CD4-positive, alpha-beta T cell (primary cell): ENCODE data around the gene S100A5. TPM values are rescaled to one million over a fixed set of nuclear protein-coding genes. Genes with fewer than 3 reads are reported as not detected.

Experiments
- ATAC-seq: fragments of 200-7000 bp; cut with Tn5 transposase; one replicate; pipeline ENCODE4 v1.10.0; 2022; ENCODE audit warnings: mild to moderate bottlenecking; ENCODE audit not compliant: poor library complexity
- CTCF ChIA-PET: fragments of 350-600 bp; sonication (Branson Sonifier 250); formaldehyde crosslinking; loops from one replicate; lab custom pipeline; 2021; ENCODE audit warnings: antibody characterized with exemption, inconsistent platforms; lab: Charles Lee
- POLR2A ChIA-PET: fragments of 350-600 bp; sonication (Branson Sonifier 250); formaldehyde crosslinking; loops from one replicate; lab custom pipeline; 2021; ENCODE audit warnings: antibody characterized with exemption, inconsistent platforms; lab: Charles Lee
- DNase-seq, 14 experiments: peaks; one replicate each; pipeline ENCODE4 v3.0.0-alpha.2; 2013 to 2020; ENCODE audit warnings: mixed read lengths in 2 of 14
- H3K27ac ChIP-seq, 2 donors: one replicate each; pipeline versions ENCODE4 v1.5.1 to v1.7.0; 2013; ENCODE audit warnings: low read length in 2 of 2, low read depth in 1 of 2, mild to moderate bottlenecking in 1 of 2
- H3K27me3 ChIP-seq, 2 experiments: 1 replicate in 1 of 2; 2 replicates in 1 of 2; pipeline versions ENCODE4 v1.6.1 to v1.7.0; 2013; ENCODE audit warnings: low read length in 2 of 2, control low read depth in 1 of 2, mild to moderate bottlenecking in 1 of 2, moderate library complexity in 1 of 2; ENCODE audit not compliant: insufficient read depth in 2 of 2, control insufficient read depth in 1 of 2
- H3K36me3 ChIP-seq: one replicate; pipeline ENCODE4 v1.6.1; 2013; ENCODE audit warnings: low read length, control low read depth; ENCODE audit not compliant: insufficient read depth
- H3K4me1 ChIP-seq: one replicate; pipeline ENCODE4 v1.6.1; 2013; ENCODE audit warnings: low read length, control low read depth; ENCODE audit not compliant: insufficient read depth
- H3K4me3 ChIP-seq: one replicate; pipeline ENCODE4 v1.5.1; 2013; ENCODE audit warnings: mild to moderate bottlenecking, low read length, moderate library complexity
- H3K9me3 ChIP-seq, 2 experiments: 1 replicate in 1 of 2; 2 replicates in 1 of 2; pipeline versions ENCODE4 v1.6.1 to v1.7.0; 2013; ENCODE audit warnings: low read length in 2 of 2, mild to moderate bottlenecking in 2 of 2, control low read depth in 1 of 2, moderate library complexity in 1 of 2; ENCODE audit not compliant: control insufficient read depth in 1 of 2, insufficient read depth in 1 of 2
- H3K27ac Mint-ChIP-seq: one replicate; pipeline ENCODE4 v1.8.0; 2020; ENCODE audit warnings: mixed read lengths
- H3K27me3 Mint-ChIP-seq: one replicate; pipeline ENCODE4 v1.8.0; 2021; ENCODE audit warnings: mixed read lengths
- H3K36me3 Mint-ChIP-seq: one replicate; pipeline ENCODE4 v1.8.0; 2021; ENCODE audit warnings: low read depth, mixed read lengths
- H3K4me1 Mint-ChIP-seq: one replicate; pipeline ENCODE4 v1.8.0; 2021; ENCODE audit warnings: low read depth, mixed read lengths
- H3K4me3 Mint-ChIP-seq: one replicate; pipeline ENCODE4 v1.8.0; 2020; ENCODE audit warnings: mild to moderate bottlenecking, mixed read lengths
- H3K9me3 Mint-ChIP-seq: one replicate; pipeline ENCODE4 v1.8.0; 2020; ENCODE audit warnings: mixed read lengths
- CTCF ChIP-seq: fragments of 200-600 bp; IDR thresholded peaks from one replicate; pipeline ENCODE4 v1.8.0; 2022; ENCODE audit warnings: antibody characterized with exemption, mild to moderate bottlenecking
- intact Hi-C, 2 experiments: fragments of 100-400 bp; cut with DNase I in 1 of 2; cut with micrococcal nuclease in 1 of 2; formaldehyde crosslinking; loops; one replicate each; pipeline versions ENCODE4 v1.15.1 to v1.9.0; 2023 to 2025; cut with DNase I, micrococcal nuclease
- total RNA-seq, 174 experiments: library from RNA in 2 of 174; stranded (reverse) in 2 of 174; gene quantifications; one replicate each; pipeline ENCODE4 v1.2.3 and lab custom pipeline; 2021 to 2026

Gene S100A5
- total RNA-seq, 2 experiments from 2014 or later, result 0.80 to 1.3 TPM

DNA sequence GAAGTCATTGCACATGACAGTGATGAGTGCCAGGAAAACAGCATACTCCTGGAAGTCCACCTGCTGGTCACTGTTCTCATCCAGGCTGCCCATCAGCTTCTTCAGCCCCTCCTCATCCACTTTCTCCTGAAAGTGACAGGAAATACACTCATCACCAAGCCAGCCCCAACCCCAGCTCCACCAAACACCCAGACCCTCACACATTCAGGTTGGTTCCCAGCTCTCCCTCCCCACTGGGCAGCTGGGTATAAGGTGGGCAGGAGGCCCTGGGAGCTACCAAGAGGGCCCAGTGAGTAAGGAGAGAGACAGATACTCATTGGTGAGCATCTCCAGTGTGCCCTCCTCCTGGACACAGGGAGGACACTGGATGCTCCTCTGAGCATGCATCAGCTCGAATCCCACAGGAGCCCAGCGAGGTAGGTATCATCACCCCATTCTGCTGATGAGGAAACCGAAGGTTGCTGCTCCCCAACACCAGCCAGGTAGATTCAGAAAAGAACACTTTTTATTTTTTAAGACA is 20.8 kb upstream of the S100A5 start:
- CTCF ChIA-PET, result no interaction called here
- TF ChIP-seq CTCF, result no peak
- peaks cover 14% of the 10 kb centered on the region for H3K4me1 ChIP-seq
- no peak overlapping the region for H3K4me3 ChIP-seq
- no peaks in the 10 kb centered on the region for H3K36me3 Mint-ChIP-seq
- H3K27ac Mint-ChIP-seq, result no peak overlapping the region
- POLR2A ChIA-PET, result interaction anchor here (0.8 to 1.2 kb wide), 3 partner anchors 16 to 26 kb away, joined by 3 to 4 read pairs (median 4); partner anchors contain the start of genes S100A4 and S100A6
- H3K27me3 Mint-ChIP-seq, result no peaks in the 10 kb centered on the region
- no peak for DNase-seq
- H3K36me3 ChIP-seq, result no peaks in the 10 kb centered on the region
- H3K27ac ChIP-seq, result no peak overlapping the region
- H3K4me1 Mint-ChIP-seq, result peaks cover 10% of the 10 kb centered on the region
- H3K4me3 Mint-ChIP-seq, result no peak overlapping the region
- no peaks in the 10 kb centered on the region for H3K27me3 ChIP-seq
- no peaks in the 10 kb centered on the region for H3K9me3 ChIP-seq
- intact Hi-C loops, result no loop called here
- no peaks in the 10 kb centered on the region for H3K9me3 Mint-ChIP-seq
- no peak for ATAC-seq

- H3K27ac ChIP-seq, result no peak overlapping the region
- DNase-seq (no peak), ATAC-seq (no peak)
- ChIA-PET CTCF (no interaction called here), POLR2A (interaction anchor here (0.8 kb wide), 1 partner anchor 16 kb away, joined by 4 read pairs; the partner anchor contains the start of gene S100A4)
- H3K27ac Mint-ChIP-seq, result no peak overlapping the region
- H3K9me3 Mint-ChIP-seq, result no peaks in the 10 kb centered on the region
- intact Hi-C loops, result no loop called here
- no peaks in the 10 kb centered on the region for H3K27me3 ChIP-seq
- peaks cover 8% of the 10 kb centered on the region for H3K4me1 ChIP-seq
- no peak overlapping the region for H3K4me3 Mint-ChIP-seq
- H3K36me3 Mint-ChIP-seq, result no peaks in the 10 kb centered on the region
- H3K9me3 ChIP-seq, result no peaks in the 10 kb centered on the region
- H3K4me3 ChIP-seq, result no peak overlapping the region
- H3K4me1 Mint-ChIP-seq, result peaks cover 4% of the 10 kb centered on the region
- H3K27me3 Mint-ChIP-seq, result no peaks in the 10 kb centered on the region
- no peak for TF ChIP-seq CTCF
- H3K36me3 ChIP-seq, result no peaks in the 10 kb centered on the region
Measured at GRCh38 chr1:153560771-153561465, 20.2 kb upstream of the S100A5 start.

- intact Hi-C loops, result no loop called here
- Histone ChIP-seq H3K4me3 (no peak overlapping the region), H3K9me3 (no peaks in the 10 kb centered on the region), H3K27me3 (no peaks in the 10 kb centered on the region), H3K27ac (no peak overlapping the region), H3K4me1 (peaks cover under 1% of the 10 kb centered on the region), H3K36me3 (no peaks in the 10 kb centered on the region)
- ChIA-PET CTCF (no interaction called here), POLR2A (no interaction called here)
- Mint-ChIP-seq H3K4me3 (no peak overlapping the region), H3K27me3 (no peaks in the 10 kb centered on the region), H3K4me1 (no peaks in the 10 kb centered on the region), H3K36me3 (no peaks in the 10 kb centered on the region), H3K27ac (no peak overlapping the region), H3K9me3 (no peaks in the 10 kb centered on the region)
- TF ChIP-seq CTCF, result no peak
- ATAC-seq (no peak), DNase-seq (no peak)
Measured at GRCh38 chr1:153560241-153560640, 19.5 kb upstream of the S100A5 start.
